AG09309 (cell line): ENCODE measurements around the gene DPP10.
"Not testable (repeated sequence)": the region's sequence is repeated elsewhere in the genome, so short reads cannot be mapped to it uniquely, and the experiment has no call there.

Experiments used
- DNase-seq: peaks from one replicate; pipeline ENCODE4 v3.0.0-alpha.2; 2010; ENCODE audit warnings: low read depth
- H3K4me3 ChIP-seq: 2 replicates; pipeline ENCODE4 v1.5.1; 2011; ENCODE audit warnings: mild to moderate bottlenecking, low read depth, low read length, moderate library complexity; ENCODE audit not compliant: control insufficient read depth
- TF ChIP-seq, protein P1 (sequence below): IDR thresholded peaks from 2 replicates; pipeline ENCODE4 v1.5.1; 2011; ENCODE audit warnings: mild to moderate bottlenecking, low read depth, low read length, inconsistent platforms; ENCODE audit not compliant: insufficient read depth, control insufficient read depth; ENCODE audit errors: missing control alignments

DPP10 gene

DNA sequence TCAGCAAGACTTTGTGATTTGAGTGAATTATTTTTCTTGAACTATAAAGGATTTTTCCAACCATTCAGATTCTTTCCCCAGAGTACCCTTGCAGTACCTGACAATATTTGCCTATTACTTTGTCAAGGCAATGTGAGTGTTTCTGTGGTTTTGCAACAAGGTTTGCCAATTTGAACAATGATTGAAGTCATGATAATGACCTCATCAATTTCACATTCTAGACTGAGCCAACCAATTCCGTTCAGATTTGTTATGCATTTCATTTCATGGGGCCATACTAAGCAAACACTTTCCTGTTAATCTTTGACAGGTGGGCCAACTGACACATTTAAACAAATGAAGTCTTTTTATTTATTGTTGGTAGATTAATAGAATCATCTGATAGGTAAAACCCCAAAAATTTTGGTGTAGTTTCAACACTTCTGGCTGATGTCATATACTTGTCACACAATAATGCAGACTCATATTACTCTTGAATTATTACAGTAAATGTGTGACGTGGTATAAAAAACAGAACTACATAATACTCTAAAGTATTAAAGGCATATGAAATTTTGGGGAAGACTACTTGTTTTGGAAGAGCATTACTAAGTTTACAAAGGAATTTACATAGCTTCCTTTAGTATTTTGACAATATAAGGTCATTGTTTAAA lies 526.4 kb downstream of the DPP10 start:
- no peak overlapping the region for H3K4me3 ChIP-seq
- DNase-seq, result no peak
- TF ChIP-seq, protein P1, sequence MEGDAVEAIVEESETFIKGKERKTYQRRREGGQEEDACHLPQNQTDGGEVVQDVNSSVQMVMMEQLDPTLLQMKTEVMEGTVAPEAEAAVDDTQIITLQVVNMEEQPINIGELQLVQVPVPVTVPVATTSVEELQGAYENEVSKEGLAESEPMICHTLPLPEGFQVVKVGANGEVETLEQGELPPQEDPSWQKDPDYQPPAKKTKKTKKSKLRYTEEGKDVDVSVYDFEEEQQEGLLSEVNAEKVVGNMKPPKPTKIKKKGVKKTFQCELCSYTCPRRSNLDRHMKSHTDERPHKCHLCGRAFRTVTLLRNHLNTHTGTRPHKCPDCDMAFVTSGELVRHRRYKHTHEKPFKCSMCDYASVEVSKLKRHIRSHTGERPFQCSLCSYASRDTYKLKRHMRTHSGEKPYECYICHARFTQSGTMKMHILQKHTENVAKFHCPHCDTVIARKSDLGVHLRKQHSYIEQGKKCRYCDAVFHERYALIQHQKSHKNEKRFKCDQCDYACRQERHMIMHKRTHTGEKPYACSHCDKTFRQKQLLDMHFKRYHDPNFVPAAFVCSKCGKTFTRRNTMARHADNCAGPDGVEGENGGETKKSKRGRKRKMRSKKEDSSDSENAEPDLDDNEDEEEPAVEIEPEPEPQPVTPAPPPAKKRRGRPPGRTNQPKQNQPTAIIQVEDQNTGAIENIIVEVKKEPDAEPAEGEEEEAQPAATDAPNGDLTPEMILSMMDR, result no peak

DNA sequence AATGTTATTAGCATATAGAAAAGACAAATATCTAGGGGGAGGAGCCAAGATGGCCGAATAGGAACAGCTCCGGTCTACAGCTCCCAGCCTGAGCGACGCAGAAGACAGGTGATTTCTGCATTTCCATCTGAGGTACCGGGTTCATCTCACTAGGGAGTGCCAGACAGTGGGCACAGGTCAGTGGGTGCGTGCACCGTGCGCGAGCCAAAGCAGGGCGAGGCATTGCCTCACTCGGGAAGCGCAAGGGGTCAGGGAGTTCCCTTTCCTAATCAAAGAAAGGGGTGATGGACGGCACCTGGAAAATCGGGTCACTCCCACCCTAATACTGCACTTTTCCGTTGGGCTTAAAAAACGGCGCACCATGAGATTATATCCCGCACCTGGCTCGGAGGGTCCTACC lies 561.9 kb downstream of the DPP10 start:
- DNase-seq, H3K4me3 ChIP-seq: not testable (repeated sequence)

DNA sequence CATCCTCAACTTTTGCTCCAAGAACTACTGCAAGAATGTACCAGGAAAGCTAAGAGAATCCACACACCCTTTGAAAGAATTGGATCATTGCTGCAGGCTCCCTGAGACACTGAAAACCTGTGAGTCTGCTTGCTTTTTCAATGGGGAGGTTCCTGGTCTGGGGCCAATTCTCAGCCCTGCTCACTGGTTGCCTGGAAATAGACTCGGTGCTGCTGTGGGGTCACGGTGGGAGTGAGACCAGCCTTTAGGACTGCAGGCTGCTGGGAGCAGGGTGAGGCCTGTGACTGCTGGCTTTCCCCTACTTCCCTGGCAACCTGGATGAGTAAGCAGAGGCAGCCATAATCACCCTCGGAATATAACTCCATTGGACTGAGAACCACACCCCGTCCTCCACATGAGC lies 569.3 kb downstream of the DPP10 start:
- TF ChIP-seq, protein P1, result no peak
- no peak for DNase-seq
- H3K4me3 ChIP-seq, result no peak overlapping the region

DNA sequence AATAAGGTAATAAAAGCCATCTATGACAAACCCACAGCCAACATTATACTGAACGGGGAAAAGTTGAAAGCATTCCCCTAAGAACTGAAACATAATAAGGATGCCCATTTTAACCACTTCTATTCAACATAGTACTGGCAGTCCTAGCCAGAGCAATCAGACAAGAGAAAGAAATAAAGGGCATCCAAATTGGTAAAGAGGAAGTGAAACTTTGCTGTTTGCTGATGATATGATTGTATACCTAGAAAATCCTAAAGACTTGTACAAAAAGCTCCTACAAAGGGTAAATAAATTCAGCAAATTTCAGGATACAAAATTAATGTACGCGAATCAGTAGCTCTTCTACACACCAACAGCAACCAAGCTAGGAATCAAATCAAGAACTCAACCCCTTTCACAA lies 579.6 kb downstream of the DPP10 start:
- DNase-seq, H3K4me3 ChIP-seq: not testable (repeated sequence)

DNA sequence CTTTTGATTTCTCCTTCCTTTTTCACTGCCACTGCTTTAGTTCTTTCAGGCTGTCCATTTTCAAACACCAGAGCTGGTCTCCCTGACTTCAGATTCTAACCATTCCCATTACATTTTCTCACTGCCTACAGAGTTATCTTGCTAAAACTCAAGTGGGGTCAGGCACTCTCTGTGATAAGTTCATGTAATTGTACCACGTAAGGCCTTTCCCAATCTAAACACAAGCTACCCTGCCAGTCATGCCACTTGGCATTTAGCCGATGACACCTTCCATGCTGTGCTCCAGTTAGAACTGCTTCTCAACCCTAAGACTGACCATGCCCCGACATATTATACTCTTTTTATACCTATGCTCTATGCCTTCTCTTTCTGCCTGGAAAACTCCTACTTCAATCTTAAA lies 592.4 kb downstream of the DPP10 start:
- TF ChIP-seq, protein P1, result no peak
- DNase-seq, result no peak
- no peak overlapping the region for H3K4me3 ChIP-seq

DNA sequence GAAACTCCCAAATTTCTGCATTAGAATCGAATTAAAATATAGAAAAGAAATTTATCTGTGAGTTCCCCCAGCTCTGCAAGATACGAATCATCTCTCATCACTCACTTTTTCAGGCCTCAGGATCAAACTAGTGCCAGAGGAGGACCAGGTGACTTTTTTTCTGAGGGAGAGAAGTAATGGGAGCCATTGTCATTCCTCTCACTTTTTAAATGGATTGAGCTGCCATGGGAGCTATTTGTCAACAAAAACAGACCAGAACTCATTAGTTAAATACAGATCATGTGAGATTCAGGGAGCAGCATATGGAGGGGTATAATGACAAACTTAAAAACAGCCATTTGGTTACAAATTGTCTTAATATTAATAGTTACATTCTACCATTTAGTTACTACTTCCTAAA lies 594.4 kb downstream of the DPP10 start:
- DNase-seq, result no peak
- H3K4me3 ChIP-seq, result no peak overlapping the region
- TF ChIP-seq, protein P1, result no peak

DNA sequence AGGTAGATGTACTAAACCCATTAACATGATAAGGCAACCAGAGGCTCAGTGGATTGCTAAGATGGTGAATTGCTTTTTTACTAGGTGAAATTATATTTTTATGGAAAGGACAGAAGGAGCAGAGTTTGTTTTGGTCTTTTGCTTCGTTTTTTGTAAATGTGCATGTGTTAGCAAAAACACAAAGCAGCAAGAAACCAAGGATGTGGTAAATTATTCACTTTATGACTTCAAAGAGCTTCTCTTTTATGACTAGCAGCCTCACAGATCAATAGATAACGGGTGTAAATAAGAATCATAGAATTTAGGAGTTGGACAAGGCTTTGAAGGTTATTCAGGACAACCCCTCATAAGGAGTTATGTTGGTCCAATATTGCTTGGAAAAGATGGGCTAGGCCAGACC lies 615.0 kb downstream of the DPP10 start:
- H3K4me3 ChIP-seq, result no peak overlapping the region
- DNase-seq, result no peak
- TF ChIP-seq, protein P1, result no peak

DNA sequence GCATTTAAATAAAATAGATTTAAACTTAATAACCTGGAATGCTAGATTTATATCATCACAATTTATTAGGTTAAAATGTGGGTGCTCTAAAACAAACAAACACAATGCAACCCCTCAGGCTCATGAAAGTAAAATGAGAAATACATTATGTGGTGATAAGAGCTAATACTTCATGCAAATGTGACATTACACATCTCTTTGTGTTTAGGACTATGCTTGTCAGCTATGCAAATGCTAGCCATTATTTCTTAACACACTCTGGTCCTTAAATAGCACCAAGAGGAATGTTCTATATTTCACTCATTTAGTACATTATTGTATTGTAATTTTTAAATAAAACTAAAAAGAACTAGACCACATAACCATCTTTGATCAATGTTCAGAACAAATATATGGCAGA lies 627.6 kb downstream of the DPP10 start:
- TF ChIP-seq, protein P1, result no peak
- no peak for DNase-seq
- no peak overlapping the region for H3K4me3 ChIP-seq
